H7 (cell line): Measurements from ENCODE around the gene HSFX2. TPM values are rescaled to one million over a fixed set of nuclear protein-coding genes. Genes with fewer than 3 reads are reported as not detected.

Source experiments
- total RNA-seq: library from RNA; depleted of rRNA; stranded (reverse); fragments of >200 nt; shearing (Covaris generic); gene quantifications from 2 replicates; pipeline ENCODE4 v1.2.3, GENCODE V29; 2014; rRNA removed

The HSFX2 gene
- total RNA-seq, 1 experiment from 2014 or later, result 1.2 TPM

Other genes with a start within 250 kb of the HSFX2 start
- 29.0 and 33.7 TPM in 2 replicates for gene IDS, start 90.0 kb downstream of the HSFX2 start, total RNA-seq
- gene EOLA1, start 54.3 kb downstream of the HSFX2 start, total RNA-seq, result 8.2 and 12.1 TPM in 2 replicates
- not detected in 2 replicates for gene HSFX3, start 45.4 kb downstream of the HSFX2 start, total RNA-seq
- gene MAGEA9B, start 7.9 kb downstream of the HSFX2 start, total RNA-seq, result not detected in 2 replicates
- 30.7 and 36.1 TPM in 2 replicates for gene TMEM185A, start 36.5 kb upstream of the HSFX2 start, total RNA-seq
- 0.18 and 0.62 TPM in 2 replicates for gene MAGEA11, start 116.7 kb upstream of the HSFX2 start, total RNA-seq
- gene HSFX1, start 178.8 kb upstream of the HSFX2 start, total RNA-seq, result 0.11 and 0.76 TPM in 2 replicates
- gene MAGEA9, start 186.6 kb upstream of the HSFX2 start, total RNA-seq, result not detected in 2 replicates